A549 treated with AZD9567 at 1 μM for 4 hours (cell line): ENCODE data around the gene KRT12. TPM values are rescaled to one million over a fixed set of nuclear protein-coding genes. Genes with fewer than 3 reads are reported as not detected.

Source experiments
- total RNA-seq: library from RNA; stranded (reverse); fragments of 200-300 nt; extraction: Qiagen RNA extraction; gene quantifications from 5 replicates; pipeline ENCODE4 v1.2.3, GENCODE V29; 2022; ENCODE audit not compliant: insufficient read depth

KRT12 gene
- not detected in 5 replicates for total RNA-seq

GRCh38 chr17:40866838-40867237 lies at the start of gene KRT12:
Gene KRT12 (minus strand): TSS chr17:40867223. CDS start chr17:40867186, 37 bp downstream.

GRCh38 chr17:40884708-40885512 lies 17.9 kb upstream of the KRT12 start, which contains the start of gene KRT20:
Gene KRT20 (minus strand): TSS chr17:40885242. CDS start chr17:40885185, 57 bp downstream.

GRCh38 chr17:40822132-40822812 lies 44.8 kb downstream of the KRT12 start, which contains the start of gene KRT10:
Gene KRT10 (minus strand): TSS chr17:40822614. CDS start chr17:40822585, 29 bp downstream.

Other genes starting within 250 kb of the KRT12 start
- gene SMARCE1, start 219.4 kb downstream of the KRT12 start, total RNA-seq: 98.4 to 106 TPM (median 105 TPM) in 5 replicates
- 0.21 to 0.65 TPM (median 0.38 TPM) in 4 of 5 replicates, not detected in the other for gene KRT222, start 202.0 kb downstream of the KRT12 start, total RNA-seq
- not detected in 5 replicates for gene KRT24, start 163.5 kb downstream of the KRT12 start, total RNA-seq
- gene KRT25, start 111.9 kb downstream of the KRT12 start, total RNA-seq: not detected in 5 replicates
- gene KRT26, start 95.0 kb downstream of the KRT12 start, total RNA-seq: not detected in 5 replicates
- gene KRT27, start 84.7 kb downstream of the KRT12 start, total RNA-seq: 0.12 TPM in 1 of 5 replicates, not detected in the others
- not detected in 5 replicates for gene KRT28, start 67.3 kb downstream of the KRT12 start, total RNA-seq
- 51.8 to 115 TPM (median 108 TPM) in 5 replicates for gene KRT10, start 44.6 kb downstream of the KRT12 start, total RNA-seq
- 0.23 to 0.42 TPM (median 0.35 TPM) in 4 of 5 replicates, not detected in the other for gene KRT20, start 18.0 kb upstream of the KRT12 start, total RNA-seq
- 0.07 to 0.26 TPM (median 0.07 TPM) in 3 of 5 replicates, not detected in the others for gene KRT23, start 70.4 kb upstream of the KRT12 start, total RNA-seq
- not detected in 5 replicates for gene KRT39, start 99.7 kb upstream of the KRT12 start, total RNA-seq
- not detected in 5 replicates for gene KRT40, start 117.1 kb upstream of the KRT12 start, total RNA-seq
- not detected in 5 replicates for gene KRTAP3-3, start 126.9 kb upstream of the KRT12 start, total RNA-seq
- gene KRTAP3-2, start 132.7 kb upstream of the KRT12 start, total RNA-seq: 0.16 to 3.6 TPM (median 0.25 TPM) in 5 replicates
- gene KRTAP3-1, start 141.9 kb upstream of the KRT12 start, total RNA-seq: not detected in 5 replicates
- not detected in 5 replicates for gene KRTAP1-5, start 160.0 kb upstream of the KRT12 start, total RNA-seq
- gene KRTAP1-4, start 163.0 kb upstream of the KRT12 start, total RNA-seq: not detected in 5 replicates
- gene KRTAP1-3, start 167.7 kb upstream of the KRT12 start, total RNA-seq: not detected in 5 replicates
- gene KRTAP1-1, start 174.2 kb upstream of the KRT12 start, total RNA-seq: not detected in 5 replicates
- not detected in 5 replicates for gene KRTAP2-1, start 180.1 kb upstream of the KRT12 start, total RNA-seq
- not detected in 5 replicates for gene KRTAP2-2, start 188.0 kb upstream of the KRT12 start, total RNA-seq
- gene KRTAP2-3, start 192.9 kb upstream of the KRT12 start, total RNA-seq: 0.09 to 0.19 TPM (median 0.17 TPM) in 4 of 5 replicates, not detected in the other
- not detected in 5 replicates for gene KRTAP2-4, start 198.7 kb upstream of the KRT12 start, total RNA-seq
- not detected in 5 replicates for gene KRTAP4-7, start 216.9 kb upstream of the KRT12 start, total RNA-seq
- gene KRTAP4-8, start 230.9 kb upstream of the KRT12 start, total RNA-seq: not detected in 5 replicates
- not detected in 5 replicates for gene KRTAP4-16, start 235.0 kb upstream of the KRT12 start, total RNA-seq
- not detected in 5 replicates for gene KRTAP4-9, start 238.2 kb upstream of the KRT12 start, total RNA-seq